Colonic mucosa (tissue), 4 donors: ENCODE data around the gene IMMP2L. TPM values are rescaled to one million over a fixed set of nuclear protein-coding genes. Genes with fewer than 3 reads are reported as not detected.

Experiments
- DNase-seq: peaks from one replicate; pipeline ENCODE4 v3.0.0-alpha.2; 2020
- H3K27ac ChIP-seq: fragments of 200-600 bp; one replicate; pipeline ENCODE4 v1.8.0; 2021
- H3K27me3 ChIP-seq: fragments of 200-600 bp; one replicate; pipeline ENCODE4 v1.8.0; 2021
- H3K36me3 ChIP-seq: fragments of 200-600 bp; one replicate; pipeline ENCODE4 v1.8.0; 2021
- H3K4me1 ChIP-seq: fragments of 200-600 bp; one replicate; pipeline ENCODE4 v1.8.0; 2021; ENCODE audit warnings: mild to moderate bottlenecking
- H3K4me3 ChIP-seq: fragments of 200-600 bp; one replicate; pipeline ENCODE4 v1.8.0; 2021
- H3K9ac ChIP-seq, 2 donors: one replicate each; pipeline ENCODE4 v1.7.0; 2013; ENCODE audit warnings: control low read depth in 2 of 2, low read depth in 2 of 2, low read length in 2 of 2
- H3K9me3 ChIP-seq: fragments of 200-600 bp; one replicate; pipeline ENCODE4 v1.8.0; 2021
- intact Hi-C: fragments of 100-400 bp; cut with DNase I; formaldehyde crosslinking; loops from one replicate; pipeline ENCODE4 v1.14.1; 2022
- total RNA-seq, 2 donors: library from RNA; stranded (reverse); fragmentation: NEBNext Ultra II Directional in 1 of 2; extraction: Animal tissue kit (Norgen Biotek cat#: 25700) in 1 of 2; gene quantifications; one replicate each; pipeline ENCODE4 v1.2.1, GENCODE V29; 2021
- TF ChIP-seq, protein P1 (sequence below): fragments of 200-600 bp; IDR thresholded peaks from one replicate; pipeline ENCODE4 v1.8.0; 2022; ENCODE audit warnings: antibody characterized with exemption, mild to moderate bottlenecking
- donor health status: healthy.
- donor health status: DM: no; HTN: no; CAD: no.
- donor health status: DM: no; HTN: no; CAD: no.

Gene IMMP2L
- total RNA-seq, 2 donors from 2014 or later = 13.4 to 15.4 TPM

GRCh38 chr7:111530356-111530668 lies 32.0 kb downstream of the IMMP2L start:
- Histone ChIP-seq H3K27ac (no peak overlapping the region), H3K36me3 (no peaks in the 10 kb centered on the region), H3K9me3 (no peaks in the 10 kb centered on the region), H3K27me3 (no peaks in the 10 kb centered on the region), H3K4me1 (no peaks in the 10 kb centered on the region), H3K9ac (no peak overlapping the region), H3K4me3 (no peak overlapping the region)
- TF ChIP-seq, protein P1, sequence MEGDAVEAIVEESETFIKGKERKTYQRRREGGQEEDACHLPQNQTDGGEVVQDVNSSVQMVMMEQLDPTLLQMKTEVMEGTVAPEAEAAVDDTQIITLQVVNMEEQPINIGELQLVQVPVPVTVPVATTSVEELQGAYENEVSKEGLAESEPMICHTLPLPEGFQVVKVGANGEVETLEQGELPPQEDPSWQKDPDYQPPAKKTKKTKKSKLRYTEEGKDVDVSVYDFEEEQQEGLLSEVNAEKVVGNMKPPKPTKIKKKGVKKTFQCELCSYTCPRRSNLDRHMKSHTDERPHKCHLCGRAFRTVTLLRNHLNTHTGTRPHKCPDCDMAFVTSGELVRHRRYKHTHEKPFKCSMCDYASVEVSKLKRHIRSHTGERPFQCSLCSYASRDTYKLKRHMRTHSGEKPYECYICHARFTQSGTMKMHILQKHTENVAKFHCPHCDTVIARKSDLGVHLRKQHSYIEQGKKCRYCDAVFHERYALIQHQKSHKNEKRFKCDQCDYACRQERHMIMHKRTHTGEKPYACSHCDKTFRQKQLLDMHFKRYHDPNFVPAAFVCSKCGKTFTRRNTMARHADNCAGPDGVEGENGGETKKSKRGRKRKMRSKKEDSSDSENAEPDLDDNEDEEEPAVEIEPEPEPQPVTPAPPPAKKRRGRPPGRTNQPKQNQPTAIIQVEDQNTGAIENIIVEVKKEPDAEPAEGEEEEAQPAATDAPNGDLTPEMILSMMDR = no peak
- intact Hi-C loops = no loop called here
- no peak for DNase-seq

DNA sequence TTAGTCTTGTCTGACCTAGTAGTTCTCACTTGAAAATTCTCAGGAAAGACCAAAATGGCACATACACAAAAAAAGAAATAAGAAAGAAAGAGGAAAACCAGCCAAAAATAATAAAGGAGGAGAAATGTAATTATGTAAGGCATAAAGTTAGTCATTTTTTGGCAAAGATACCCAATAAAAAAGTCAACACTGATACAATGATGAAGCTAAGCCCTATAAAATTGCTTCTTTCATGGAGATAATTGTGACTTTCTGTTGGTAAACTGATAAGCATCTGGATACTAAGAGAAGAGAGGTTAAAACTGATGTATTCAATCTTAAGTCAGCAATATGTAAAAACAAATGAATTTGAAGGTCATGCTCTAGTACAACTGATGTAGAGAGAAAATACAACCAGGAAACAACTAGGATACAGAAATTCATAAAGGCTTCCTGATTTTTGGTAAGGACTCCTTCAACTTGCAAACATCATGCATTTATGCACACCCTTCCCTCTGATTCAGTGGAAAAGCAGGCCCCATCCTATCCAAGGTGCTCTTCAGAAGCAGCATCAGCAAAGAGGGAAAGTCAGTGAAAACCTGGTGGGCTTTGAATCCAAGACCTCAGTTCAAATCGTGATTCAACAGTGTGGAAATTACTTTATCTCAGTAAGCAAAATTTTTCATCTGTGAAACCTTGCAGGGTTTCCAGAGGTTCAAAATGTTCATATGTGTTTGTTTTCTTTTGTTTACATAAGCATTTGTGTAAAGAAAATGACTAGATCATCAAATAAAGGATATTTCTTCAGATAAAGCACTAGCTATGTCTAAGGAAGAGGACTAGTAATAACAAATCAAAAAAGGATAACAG lies 32.6 kb downstream of the IMMP2L start:
- Histone ChIP-seq H3K36me3 (no peaks in the 10 kb centered on the region), H3K27me3 (no peaks in the 10 kb centered on the region), H3K4me3 (no peak overlapping the region), H3K9me3 (no peaks in the 10 kb centered on the region), H3K27ac (no peak overlapping the region), H3K4me1 (no peaks in the 10 kb centered on the region), H3K9ac (no peak overlapping the region)
- DNase-seq = no peak
- intact Hi-C loops = no loop called here
- TF ChIP-seq, protein P1 = no peak

DNA sequence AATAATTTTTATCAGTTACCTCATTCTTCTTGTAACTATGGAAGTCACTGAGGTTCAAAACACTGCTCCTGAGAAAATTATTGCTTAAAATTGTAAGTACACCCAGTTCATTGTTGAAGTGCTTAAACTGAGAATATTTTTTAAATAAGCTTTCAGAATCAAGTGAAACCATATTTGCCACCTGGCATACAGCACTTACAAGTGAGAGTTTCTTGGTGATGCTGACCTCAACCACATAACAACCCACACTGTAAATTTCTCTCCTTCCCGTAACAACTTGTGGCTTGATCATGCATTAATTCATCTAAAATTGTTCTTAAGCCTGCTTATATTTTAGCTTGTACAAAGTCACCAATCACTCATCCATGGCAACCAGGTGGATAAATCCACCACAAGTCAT lies 34.0 kb downstream of the IMMP2L start:
- Histone ChIP-seq H3K9ac (no peak overlapping the region), H3K27me3 (no peaks in the 10 kb centered on the region), H3K27ac (no peak overlapping the region), H3K4me1 (no peaks in the 10 kb centered on the region), H3K4me3 (no peak overlapping the region), H3K36me3 (no peaks in the 10 kb centered on the region), H3K9me3 (no peaks in the 10 kb centered on the region)
- intact Hi-C loops = no loop called here
- TF ChIP-seq, protein P1 = no peak
- DNase-seq = no peak

GRCh38 chr7:111527545-111527944 lies 34.7 kb downstream of the IMMP2L start:
- Histone ChIP-seq H3K9ac (no peak overlapping the region), H3K4me1 (no peaks in the 10 kb centered on the region), H3K27me3 (no peaks in the 10 kb centered on the region), H3K9me3 (no peaks in the 10 kb centered on the region), H3K27ac (no peak overlapping the region), H3K4me3 (no peak overlapping the region), H3K36me3 (no peaks in the 10 kb centered on the region)
- intact Hi-C loops = no loop called here
- no peak for DNase-seq
- TF ChIP-seq, protein P1 = no peak

DNA sequence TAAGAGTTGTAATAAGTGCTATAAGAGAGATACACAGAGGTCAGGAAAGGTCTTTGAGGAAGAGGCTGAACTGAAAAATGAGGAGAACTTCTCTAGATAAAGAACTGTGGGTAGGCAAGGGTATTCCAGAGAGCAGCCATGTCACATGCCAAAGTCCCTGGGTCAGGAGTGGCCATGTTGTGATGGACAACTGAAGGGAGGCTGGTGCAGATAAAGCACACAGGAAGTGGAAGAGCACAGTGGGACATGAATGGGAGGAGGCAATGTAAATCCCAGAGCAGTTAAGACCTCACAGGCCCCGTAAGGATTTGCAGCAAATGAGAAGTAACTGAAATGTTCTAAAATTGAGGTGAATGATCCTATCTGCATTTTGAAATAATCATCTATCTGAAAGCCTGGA lies 37.2 kb downstream of the IMMP2L start:
- no peak overlapping the region for H3K27ac ChIP-seq
- no peaks in the 10 kb centered on the region for H3K36me3 ChIP-seq
- intact Hi-C loops = no loop called here
- H3K9ac ChIP-seq = no peak overlapping the region
- H3K4me3 ChIP-seq = no peak overlapping the region
- no peak for DNase-seq
- TF ChIP-seq, protein P1 = no peak
- H3K9me3 ChIP-seq = no peaks in the 10 kb centered on the region
- H3K4me1 ChIP-seq = no peaks in the 10 kb centered on the region
- H3K27me3 ChIP-seq = no peaks in the 10 kb centered on the region
